A549 (cell line): ENCODE measurements around the gene SLC2A5.
"Not testable (repeated sequence)": the region's sequence is repeated elsewhere in the genome, so short reads cannot be mapped to it uniquely, and the experiment has no call there.

Experiments used
- CBX8 ChIP-seq: fragments of 200-600 bp; sonication (generic); IDR thresholded peaks from 2 replicates; pipeline ENCODE4 v1.6.1; 2016
- GATA3 ChIP-seq: IDR thresholded peaks from 2 replicates; pipeline ENCODE4 v1.6.1; 2012; ENCODE audit warnings: borderline replicate concordance
- HEYL ChIP-seq: fragments of 250-450 bp; sonication (Bioruptor Pico); IDR thresholded peaks from 2 replicates; pipeline ENCODE4 v1.8.0; 2021; ENCODE audit warnings: mild to moderate bottlenecking, moderate library complexity
- JUN ChIP-seq, 2 experiments: fragments of >200 bp; sonication (Bioruptor Twin); formaldehyde crosslinking; IDR thresholded peaks; 2 replicates in 1 of 2; 3 replicates in 1 of 2; pipeline ENCODE4 v1.6.1; 2016 to 2017
- MAFK ChIP-seq: fragments of 450-650 bp; IDR thresholded peaks from 2 replicates; pipeline ENCODE4 v1.6.1; 2014; ENCODE audit not compliant: partially characterized antibody
- PHF8 ChIP-seq: fragments of 200-600 bp; sonication (generic); IDR thresholded peaks from 2 replicates; pipeline ENCODE4 v1.6.1; 2016; ENCODE audit warnings: low read depth, mild to moderate bottlenecking, antibody characterized with exemption, moderate library complexity, borderline replicate concordance
- POLR2A ChIP-seq: IDR thresholded peaks from 2 replicates; pipeline ENCODE4 v1.6.1; 2012; ENCODE audit warnings: mild to moderate bottlenecking, low read length
- POLR2AphosphoS2 ChIP-seq: conservative IDR thresholded peaks from 2 replicates; pipeline ENCODE4 v1.6.1; 2012; ENCODE audit warnings: low read length, improper control_type of control experiment, inconsistent platforms
- RARB ChIP-seq: fragments of 250-450 bp; sonication (Bioruptor Pico); IDR thresholded peaks from 2 replicates; pipeline ENCODE4 v1.8.0; 2021; ENCODE audit warnings: mild to moderate bottlenecking, moderate library complexity
- RCOR1 ChIP-seq: fragments of 150-350 bp; IDR thresholded peaks from 2 replicates; pipeline ENCODE4 v1.6.1; 2014; ENCODE audit warnings: antibody characterized with exemption, low read length, low read depth
- SMC3 ChIP-seq: fragments of >200 bp; sonication (Bioruptor Twin); formaldehyde crosslinking; IDR thresholded peaks from 3 replicates; pipeline ENCODE4 v1.6.1; 2018; ENCODE audit warnings: inconsistent platforms
- SREBF2 ChIP-seq: fragments of 450-650 bp; IDR thresholded peaks from 2 replicates; pipeline ENCODE4 v1.6.1; 2014; ENCODE audit warnings: mild to moderate bottlenecking, moderate library complexity
- TF ChIP-seq, protein P1 (sequence below): fragments of >200 bp; sonication (Bioruptor Twin); formaldehyde crosslinking; IDR thresholded peaks from 3 replicates; pipeline ENCODE4 v1.5.1; 2016
- TF ChIP-seq, protein P2 (sequence below): IDR thresholded peaks from 2 replicates; pipeline ENCODE4 v1.6.1; 2012

DNA sequence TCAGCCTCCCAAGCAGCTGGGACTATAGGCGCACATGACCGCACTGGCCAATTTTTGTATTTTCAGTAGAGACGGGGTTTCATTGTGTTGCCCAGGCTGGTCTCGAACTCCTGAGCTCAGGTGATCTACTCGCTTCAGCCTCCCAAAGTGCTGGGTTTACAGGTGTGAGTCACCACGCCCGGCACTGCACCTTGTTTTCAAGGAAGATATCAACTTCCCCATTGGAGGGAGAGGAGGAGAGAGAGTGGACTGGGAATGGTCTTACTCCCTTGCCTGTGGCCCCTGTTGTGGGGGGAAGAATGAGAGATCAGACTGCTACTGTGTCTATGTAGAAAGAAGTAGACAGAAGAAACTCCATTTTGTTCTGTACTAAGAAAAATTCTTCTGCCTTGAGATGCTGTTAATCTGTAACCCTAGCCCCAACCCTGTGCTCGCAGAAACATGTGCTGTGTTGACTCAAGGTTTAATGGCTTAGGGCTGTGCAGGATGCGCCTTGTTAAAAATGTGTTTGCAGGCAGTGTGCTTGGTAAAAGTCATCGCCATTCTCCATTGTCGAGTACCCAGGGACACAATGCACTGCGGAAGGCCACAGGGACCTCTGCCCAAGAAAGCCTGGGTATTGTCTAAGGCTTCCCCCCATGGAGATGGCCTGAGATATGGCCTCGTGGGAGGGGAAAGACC, 67.8 kb downstream of the SLC2A5 start:
- TF ChIP-seq, protein P1, sequence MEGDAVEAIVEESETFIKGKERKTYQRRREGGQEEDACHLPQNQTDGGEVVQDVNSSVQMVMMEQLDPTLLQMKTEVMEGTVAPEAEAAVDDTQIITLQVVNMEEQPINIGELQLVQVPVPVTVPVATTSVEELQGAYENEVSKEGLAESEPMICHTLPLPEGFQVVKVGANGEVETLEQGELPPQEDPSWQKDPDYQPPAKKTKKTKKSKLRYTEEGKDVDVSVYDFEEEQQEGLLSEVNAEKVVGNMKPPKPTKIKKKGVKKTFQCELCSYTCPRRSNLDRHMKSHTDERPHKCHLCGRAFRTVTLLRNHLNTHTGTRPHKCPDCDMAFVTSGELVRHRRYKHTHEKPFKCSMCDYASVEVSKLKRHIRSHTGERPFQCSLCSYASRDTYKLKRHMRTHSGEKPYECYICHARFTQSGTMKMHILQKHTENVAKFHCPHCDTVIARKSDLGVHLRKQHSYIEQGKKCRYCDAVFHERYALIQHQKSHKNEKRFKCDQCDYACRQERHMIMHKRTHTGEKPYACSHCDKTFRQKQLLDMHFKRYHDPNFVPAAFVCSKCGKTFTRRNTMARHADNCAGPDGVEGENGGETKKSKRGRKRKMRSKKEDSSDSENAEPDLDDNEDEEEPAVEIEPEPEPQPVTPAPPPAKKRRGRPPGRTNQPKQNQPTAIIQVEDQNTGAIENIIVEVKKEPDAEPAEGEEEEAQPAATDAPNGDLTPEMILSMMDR = not testable (repeated sequence)
- not testable (repeated sequence) for TF ChIP-seq POLR2AphosphoS2; JUN (IDR thresholded peaks at IDR 0.05); GATA3; PHF8; POLR2A; MAFK; SMC3; HEYL (CRISPR knock-in tag); SREBF2; CBX8; RCOR1; RARB (CRISPR knock-in tag)
- TF ChIP-seq, protein P2, sequence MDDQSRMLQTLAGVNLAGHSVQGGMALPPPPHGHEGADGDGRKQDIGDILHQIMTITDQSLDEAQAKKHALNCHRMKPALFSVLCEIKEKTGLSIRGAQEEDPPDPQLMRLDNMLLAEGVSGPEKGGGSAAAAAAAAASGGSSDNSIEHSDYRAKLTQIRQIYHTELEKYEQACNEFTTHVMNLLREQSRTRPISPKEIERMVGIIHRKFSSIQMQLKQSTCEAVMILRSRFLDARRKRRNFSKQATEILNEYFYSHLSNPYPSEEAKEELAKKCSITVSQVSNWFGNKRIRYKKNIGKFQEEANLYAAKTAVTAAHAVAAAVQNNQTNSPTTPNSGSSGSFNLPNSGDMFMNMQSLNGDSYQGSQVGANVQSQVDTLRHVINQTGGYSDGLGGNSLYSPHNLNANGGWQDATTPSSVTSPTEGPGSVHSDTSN = not testable (repeated sequence)
